HL-60/S4 treated with phorbol 12-myristate 13-acetate at 8.2 ng/mL for 4 days and 3 days (cell line): ENCODE results near the gene RBM45.
"Not testable (repeated sequence)": the region's sequence is repeated elsewhere in the genome, so short reads cannot be mapped to it uniquely, and the experiment has no call there.

Experiments
- in situ Hi-C: fragments of 300-500 bp; cut with MboI; formaldehyde crosslinking; loops from 2 replicates; pipeline ENCODE4 v1.15.0; 2022; ENCODE audit warnings: low sequenced_read_pairs

The RBM45 gene

GRCh38 chr2:178112202-178113152 is at the start of gene RBM45:
TSS of gene RBM45 (plus strand) at chr2:178112437. CDS start at chr2:178112547, 110 bp downstream.
- in situ Hi-C loops: no loop called here

- in situ Hi-C loops: no loop called here
Measured at GRCh38 chr2:178066324-178066723, 45.9 kb upstream of the RBM45 start.

GRCh38 chr2:178066890-178067669 is 45.2 kb upstream of the RBM45 start:
- in situ Hi-C loops: no loop called here

GRCh38 chr2:178068823-178069454 is 43.3 kb upstream of the RBM45 start:
- in situ Hi-C loops: no loop called here

- in situ Hi-C loops: no loop called here
Measured at GRCh38 chr2:178069551-178069950, 42.7 kb upstream of the RBM45 start.

- in situ Hi-C loops: no loop called here
Measured at GRCh38 chr2:178070824-178071223, 41.4 kb upstream of the RBM45 start.

- in situ Hi-C loops: no loop called here
Measured at GRCh38 chr2:178072000-178072382, 40.2 kb upstream of the RBM45 start.

GRCh38 chr2:178072383-178073301 is 39.6 kb upstream of the RBM45 start, which contains the start of gene PDE11A:
TSS of gene PDE11A (minus strand) at chr2:178072777. CDS start at chr2:178072437, 340 bp downstream.
- in situ Hi-C loops: no loop called here

- in situ Hi-C loops: no loop called here
Measured at GRCh38 chr2:178074123-178075005, 37.9 kb upstream of the RBM45 start.

GRCh38 chr2:178075006-178075326 is 37.3 kb upstream of the RBM45 start:
- in situ Hi-C loops: no loop called here

- in situ Hi-C loops: no loop called here
Measured at GRCh38 chr2:178076130-178076529, 36.1 kb upstream of the RBM45 start.

GRCh38 chr2:178079279-178079678 is 33.0 kb upstream of the RBM45 start:
- in situ Hi-C loops: not testable (repeated sequence)

- in situ Hi-C loops: no loop called here
Measured at GRCh38 chr2:178082408-178083045, 29.7 kb upstream of the RBM45 start.

- in situ Hi-C loops: no loop called here
Measured at GRCh38 chr2:178084273-178084672, 28.0 kb upstream of the RBM45 start.

- in situ Hi-C loops: no loop called here
Measured at GRCh38 chr2:178088774-178089270, 23.4 kb upstream of the RBM45 start.

GRCh38 chr2:178093471-178093870 is 18.8 kb upstream of the RBM45 start:
- in situ Hi-C loops: no loop called here

- in situ Hi-C loops: no loop called here
Measured at GRCh38 chr2:178101321-178102079, 10.7 kb upstream of the RBM45 start.

- in situ Hi-C loops: no loop called here
Measured at GRCh38 chr2:178105566-178105965, 6.7 kb upstream of the RBM45 start.
